ENCODE measurements around the gene IL13.

IL13 gene

DNA sequence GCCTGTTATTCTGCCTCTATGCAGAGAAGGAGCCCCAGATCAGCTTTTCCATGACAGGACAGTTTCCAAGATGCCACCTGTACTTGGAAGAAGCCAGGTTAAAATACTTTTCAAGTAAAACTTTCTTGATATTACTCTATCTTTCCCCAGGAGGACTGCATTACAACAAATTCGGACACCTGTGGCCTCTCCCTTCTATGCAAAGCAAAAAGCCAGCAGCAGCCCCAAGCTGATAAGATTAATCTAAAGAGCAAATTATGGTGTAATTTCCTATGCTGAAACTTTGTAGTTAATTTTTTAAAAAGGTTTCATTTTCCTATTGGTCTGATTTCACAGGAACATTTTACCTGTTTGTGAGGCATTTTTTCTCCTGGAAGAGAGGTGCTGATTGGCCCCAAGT, 15.5 kb downstream of the IL13 start:
- DNase-seq, result no peak

GRCh38 chr5:132673939-132674630, 16.1 kb downstream of the IL13 start, which contains the start of gene IL4:
IL4 (plus strand) TSS chr5:132673989; CDS start chr5:132674051, 62 bp downstream.
- no peak for DNase-seq

DNA sequence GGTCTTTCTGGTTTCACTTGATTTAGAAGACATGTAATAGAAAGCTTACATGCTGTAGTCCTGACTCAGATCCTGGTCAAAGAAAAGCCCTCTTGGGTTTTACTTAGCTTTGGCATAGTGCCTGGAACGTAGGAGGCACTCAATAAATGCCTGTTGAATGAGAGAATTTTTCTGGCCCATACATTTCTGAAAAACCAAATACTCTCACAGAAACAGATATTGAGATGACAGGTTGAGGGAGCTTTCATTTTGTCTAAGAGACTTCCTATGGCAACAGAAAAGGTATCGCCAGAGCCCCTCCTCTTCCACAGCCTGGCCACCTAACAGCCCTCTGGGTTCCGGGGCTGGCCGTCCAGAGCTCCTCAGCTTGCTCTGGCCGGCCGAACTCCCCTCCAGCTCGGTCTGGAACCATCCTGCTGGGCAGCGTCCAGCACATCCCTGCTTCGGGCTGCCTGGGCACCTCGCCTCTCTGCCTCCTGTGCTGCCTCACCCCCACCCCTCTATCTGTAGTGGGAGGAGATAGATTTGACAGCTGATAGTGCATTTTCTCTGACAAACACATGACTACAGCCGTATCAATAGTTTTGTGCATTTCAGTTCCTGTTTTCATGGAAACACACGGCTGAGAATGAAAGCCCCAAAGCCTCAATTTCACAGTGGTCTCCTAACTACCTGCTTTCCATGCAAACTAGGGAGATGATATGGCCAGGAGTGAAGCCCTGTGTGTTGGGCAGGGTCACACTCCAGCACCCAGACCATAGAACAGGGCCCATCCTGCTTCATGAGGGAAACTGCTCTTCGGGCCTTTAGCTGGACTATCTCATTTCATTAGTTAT, 16.9 kb downstream of the IL13 start:
- no peak for DNase-seq

DNA sequence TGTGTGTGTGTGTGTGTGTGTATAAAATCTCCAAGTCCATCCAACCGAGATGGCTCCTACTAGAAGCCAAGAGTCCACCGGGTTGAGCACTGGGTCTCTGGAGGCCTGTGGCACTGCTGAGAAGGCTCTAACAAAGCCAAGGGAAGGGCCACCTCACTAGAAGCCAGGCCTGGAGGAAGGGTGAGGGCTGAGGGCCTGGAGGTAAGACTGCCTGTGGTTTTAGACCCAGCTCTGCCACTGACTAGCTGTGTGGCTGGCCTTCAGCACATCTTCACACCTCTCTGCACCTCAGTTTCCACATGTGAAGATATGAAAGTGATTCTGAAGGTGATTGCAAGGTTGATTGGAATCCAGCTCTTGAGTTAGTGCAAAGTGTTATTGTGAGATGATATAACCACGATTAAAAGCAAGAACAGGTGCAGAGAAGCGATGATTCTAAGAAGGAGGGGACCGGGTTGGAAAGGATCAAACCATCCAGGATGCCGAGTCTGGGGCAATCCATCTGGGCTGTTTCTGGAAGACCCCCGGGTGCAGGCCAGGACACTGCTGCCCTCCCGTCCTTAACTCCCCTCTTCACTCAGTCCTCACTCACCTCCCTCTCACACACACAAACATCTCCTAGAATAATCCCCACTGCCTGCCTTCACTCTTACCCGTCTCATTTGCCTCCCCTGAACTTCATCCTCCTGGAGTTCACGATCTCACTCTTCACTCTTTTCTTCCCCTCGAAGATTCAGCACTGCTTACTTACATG, 18.1 kb downstream of the IL13 start:
- no peak for DNase-seq

GRCh38 chr5:132677191-132677590, 19.2 kb downstream of the IL13 start:
- no peak for DNase-seq

DNA sequence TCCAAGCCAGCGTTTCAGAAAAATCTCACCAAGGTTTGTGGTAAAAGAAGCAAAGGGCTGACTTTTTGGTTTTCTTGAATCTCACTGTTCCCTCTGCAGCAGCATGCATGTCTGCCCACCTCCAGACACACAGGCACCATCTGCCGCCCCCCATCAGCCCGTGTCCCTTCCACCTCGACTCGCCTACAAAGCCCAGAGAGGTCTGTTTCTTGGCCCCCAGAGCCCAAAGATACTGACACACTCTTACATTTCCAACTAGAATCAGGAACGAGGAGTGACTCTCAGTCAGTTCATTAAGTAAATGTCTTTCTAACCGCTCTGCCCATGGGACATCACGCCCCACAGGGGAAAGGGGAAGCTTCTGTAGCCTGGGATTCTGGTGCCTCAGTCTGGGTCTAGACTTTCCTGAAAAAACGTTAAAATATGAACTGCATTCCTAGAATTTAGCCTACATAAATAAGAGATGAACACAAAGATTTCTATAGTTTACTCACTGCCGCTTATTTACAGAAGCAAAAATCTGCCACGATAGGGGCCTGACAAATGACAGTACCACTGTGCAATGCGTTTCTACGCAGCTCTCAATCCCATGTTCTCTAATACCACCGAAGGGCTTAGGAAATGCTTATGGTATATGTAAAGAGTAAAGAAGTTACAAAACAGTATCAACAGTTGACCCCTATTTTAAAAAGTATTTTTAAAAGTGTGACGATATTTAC, 19.9 kb downstream of the IL13 start:
- DNase-seq, result no peak

GRCh38 chr5:132678735-132679134, 20.8 kb downstream of the IL13 start:
- DNase-seq, result no peak

- DNase-seq, result no peak
Observed at GRCh38 chr5:132679166-132679565, 21.2 kb downstream of the IL13 start.

- DNase-seq, result no peak
Observed at GRCh38 chr5:132679717-132680380, 21.9 kb downstream of the IL13 start.

GRCh38 chr5:132680780-132681475, 23.0 kb downstream of the IL13 start:
- DNase-seq, result no peak

DNA sequence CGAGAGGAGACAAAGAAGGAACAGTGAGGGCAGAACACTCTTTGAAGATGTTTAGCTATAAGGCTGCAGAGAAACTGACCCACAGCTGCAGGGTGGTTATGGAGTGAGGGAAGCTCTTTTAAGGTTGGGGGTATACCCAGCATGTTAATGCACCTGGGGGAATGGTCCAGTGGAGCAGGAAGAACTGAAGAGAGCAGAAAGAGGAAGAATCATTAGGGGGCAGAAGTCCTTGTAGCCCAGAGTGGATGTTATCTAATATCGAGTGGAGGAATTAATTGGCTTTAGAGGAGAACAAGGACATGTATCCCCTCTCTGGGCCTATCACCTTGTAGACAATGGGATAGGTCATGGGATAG, 23.5 kb downstream of the IL13 start:
- no peak for DNase-seq

- no peak for DNase-seq
Observed at GRCh38 chr5:132681983-132682382, 24.0 kb downstream of the IL13 start.

GRCh38 chr5:132684491-132684890, 26.5 kb downstream of the IL13 start:
- no peak for DNase-seq

- no peak for DNase-seq
Observed at GRCh38 chr5:132684922-132685720, 27.1 kb downstream of the IL13 start.

DNA sequence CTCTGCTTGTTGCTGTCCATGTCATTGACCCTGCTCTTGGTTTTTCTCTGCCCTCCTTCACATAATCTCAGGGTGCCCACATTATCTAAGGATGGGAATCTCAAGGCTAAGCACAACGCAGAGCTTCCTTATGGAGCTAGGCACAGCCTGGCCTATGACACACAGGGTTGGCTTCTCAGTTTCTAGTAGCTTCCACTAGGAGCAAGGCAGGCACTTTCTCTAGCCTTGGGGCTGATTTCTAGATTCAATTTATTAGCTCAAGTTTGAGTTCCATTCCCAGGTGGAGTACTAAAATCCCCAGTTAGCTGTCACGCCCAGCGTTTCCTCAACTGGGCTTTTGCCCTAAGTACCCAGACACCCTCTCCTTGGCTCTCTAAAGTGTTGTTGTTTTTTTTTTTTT, 28.2 kb downstream of the IL13 start:
- no peak for DNase-seq

GRCh38 chr5:132687995-132688394, 30.0 kb downstream of the IL13 start:
- DNase-seq, result no peak

DNA sequence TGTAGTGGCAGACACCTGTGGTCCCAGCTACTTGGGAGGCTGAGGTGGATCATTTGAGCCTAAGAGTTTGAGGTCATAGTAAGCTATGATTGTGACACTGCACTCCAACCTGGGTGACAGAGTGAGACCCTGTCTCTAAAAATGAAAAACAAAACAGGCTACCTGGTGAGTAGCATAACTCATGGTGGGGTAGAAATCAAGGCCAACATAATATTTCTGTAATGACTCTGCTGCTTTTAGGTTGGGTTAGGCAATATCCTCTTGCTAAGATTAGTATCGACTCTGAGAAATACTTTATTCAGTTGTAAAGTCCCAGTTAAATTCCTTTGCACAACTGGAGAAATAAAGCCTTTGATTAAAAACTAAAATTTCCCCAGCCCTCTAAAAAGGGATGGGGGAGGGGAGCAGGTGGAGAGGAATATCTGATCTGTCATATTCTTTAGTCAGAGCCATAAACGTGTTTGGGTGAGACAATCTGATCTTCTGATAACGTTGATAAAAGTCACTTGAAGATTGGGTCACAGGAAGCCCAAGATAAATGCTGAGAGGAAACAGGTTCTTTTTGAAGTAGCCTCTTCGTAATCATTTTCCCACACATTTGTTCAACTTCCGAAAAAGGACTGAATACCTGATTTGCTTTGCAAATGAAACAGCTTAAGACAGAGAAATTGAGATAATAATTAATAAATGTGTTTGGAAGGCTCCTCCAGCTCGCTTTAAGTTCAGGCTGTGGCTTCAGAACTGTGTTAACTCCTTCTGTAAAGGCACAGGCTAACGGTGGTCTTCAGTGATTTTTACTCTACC, 30.8 kb downstream of the IL13 start:
- no peak for DNase-seq

GRCh38 chr5:132689513-132689912, 31.5 kb downstream of the IL13 start:
- no peak for DNase-seq

- no peak for DNase-seq
Observed at GRCh38 chr5:132690156-132690555, 32.2 kb downstream of the IL13 start.

Data from retina (tissue), 1 donor.